ENCODE data around the gene SLC29A3. TPM values are rescaled to one million over a fixed set of nuclear protein-coding genes. Genes with fewer than 3 reads are reported as not detected.

Gene SLC29A3
- polyA plus RNA-seq, 1 donor (not counting 4 experiments of a cell fraction or from before 2014, with no cell fraction given): 0.52 TPM

- Histone ChIP-seq H3K79me2 (ENCODE audit: control insufficient read depth, insufficient read depth, low read length) (no peaks in the 10 kb centered on the region), H3K9me3 (ENCODE audit: control insufficient read depth, low read depth, low read length) (no peaks in the 10 kb centered on the region), H3K36me3 (ENCODE audit: control insufficient read depth in 2 of 2, extremely low read depth in 1 of 2, insufficient read depth in 2 of 2, low read length in 2 of 2) (no peaks in the 10 kb centered on the region), H3K27me3 (ENCODE audit: control insufficient read depth, extremely low read depth, insufficient read depth, low read length) (peaks cover 26% of the 10 kb centered on the region), H3K4me2 (ENCODE audit: control insufficient read depth, extremely low read depth, insufficient read depth, low read depth, low read length) (no peak overlapping the region), H3K9me1 (ENCODE audit: control insufficient read depth, extremely low read depth, insufficient read depth, low read length) (no peaks in the 10 kb centered on the region), H3K4me1 (ENCODE audit: control insufficient read depth, extremely low read depth, insufficient read depth, low read length) (no peaks in the 10 kb centered on the region), H3K4me3 (ENCODE audit: control insufficient read depth in 2 of 3, extremely low read depth in 1 of 3, insufficient read depth in 2 of 3, low read depth in 1 of 3, low read length in 3 of 3) (no peak overlapping the region), H4K20me1 (ENCODE audit: control insufficient read depth, extremely low read depth, insufficient read depth, low read length) (no peaks in the 10 kb centered on the region), H2AFZ (ENCODE audit: control insufficient read depth, low read length) (no peak overlapping the region), H3K27ac (ENCODE audit: control insufficient read depth, insufficient read depth, low read length) (no peak overlapping the region), H3K9ac (ENCODE audit: control insufficient read depth, extremely low read depth, insufficient read depth, low read length) (no peak overlapping the region)
- dilution Hi-C loops (cut with MboI; ENCODE audit: extremely low pct_ligation_motif_present, low sequenced_read_pairs): no loop called here
- DNase-seq (ENCODE audit: low read depth, low spot score) (no peak), FAIRE-seq (no peak)
- TF ChIP-seq, protein P1, sequence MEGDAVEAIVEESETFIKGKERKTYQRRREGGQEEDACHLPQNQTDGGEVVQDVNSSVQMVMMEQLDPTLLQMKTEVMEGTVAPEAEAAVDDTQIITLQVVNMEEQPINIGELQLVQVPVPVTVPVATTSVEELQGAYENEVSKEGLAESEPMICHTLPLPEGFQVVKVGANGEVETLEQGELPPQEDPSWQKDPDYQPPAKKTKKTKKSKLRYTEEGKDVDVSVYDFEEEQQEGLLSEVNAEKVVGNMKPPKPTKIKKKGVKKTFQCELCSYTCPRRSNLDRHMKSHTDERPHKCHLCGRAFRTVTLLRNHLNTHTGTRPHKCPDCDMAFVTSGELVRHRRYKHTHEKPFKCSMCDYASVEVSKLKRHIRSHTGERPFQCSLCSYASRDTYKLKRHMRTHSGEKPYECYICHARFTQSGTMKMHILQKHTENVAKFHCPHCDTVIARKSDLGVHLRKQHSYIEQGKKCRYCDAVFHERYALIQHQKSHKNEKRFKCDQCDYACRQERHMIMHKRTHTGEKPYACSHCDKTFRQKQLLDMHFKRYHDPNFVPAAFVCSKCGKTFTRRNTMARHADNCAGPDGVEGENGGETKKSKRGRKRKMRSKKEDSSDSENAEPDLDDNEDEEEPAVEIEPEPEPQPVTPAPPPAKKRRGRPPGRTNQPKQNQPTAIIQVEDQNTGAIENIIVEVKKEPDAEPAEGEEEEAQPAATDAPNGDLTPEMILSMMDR (optimal IDR thresholded peaks at IDR 0.05 in 1 of 3, IDR thresholded peaks at IDR 0.05 in 1 of 3, conservative IDR thresholded peaks at IDR 0.05 in 1 of 3; ENCODE audit: extremely low read depth in 1 of 3, insufficient read depth in 2 of 3, low read length in 3 of 3): no peak
- TF ChIP-seq EZH2 (IDR thresholded peaks at IDR 0.05; ENCODE audit: low read length): no peak
These were observed 1.3 kb upstream of the SLC29A3 start for GRCh38 chr10:71317739-71318138.

DNA sequence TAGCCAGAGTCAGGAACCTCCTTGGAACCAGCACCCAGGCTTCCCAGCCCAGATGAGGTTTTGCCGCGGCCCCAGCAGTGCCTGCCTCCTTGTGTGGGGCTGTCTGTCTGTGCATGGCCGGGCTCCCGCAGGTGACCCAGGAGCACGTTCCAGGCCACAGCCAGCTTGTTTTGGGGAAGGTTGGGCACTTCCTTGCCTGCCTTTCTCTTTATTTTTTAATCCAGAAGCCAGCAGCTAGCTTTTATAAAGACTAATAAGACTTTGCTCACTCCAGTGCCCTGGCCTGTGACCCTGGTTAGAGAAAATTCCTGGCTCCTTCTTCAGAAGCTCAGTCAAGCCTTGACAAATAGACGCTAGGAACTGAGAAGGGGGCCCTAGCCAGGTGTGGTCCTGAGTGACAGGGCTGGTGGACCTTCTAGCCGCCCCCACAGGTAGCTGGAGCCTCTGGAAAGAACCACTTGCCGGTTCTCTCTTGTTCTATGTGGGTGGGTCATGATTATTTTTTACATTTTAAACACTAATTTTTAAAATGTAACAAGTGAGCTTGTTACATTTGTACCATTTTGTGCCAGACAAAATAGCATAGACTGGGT lies 837 bp downstream of the SLC29A3 start:
- H3K27me3 ChIP-seq (ENCODE audit: control insufficient read depth, extremely low read depth, insufficient read depth, low read length): peaks cover 13% of the 10 kb centered on the region
- no peaks in the 10 kb centered on the region for H3K36me3 ChIP-seq (ENCODE audit: control insufficient read depth in 2 of 2, extremely low read depth in 1 of 2, insufficient read depth in 2 of 2, low read length in 2 of 2)
- dilution Hi-C loops (cut with MboI; ENCODE audit: extremely low pct_ligation_motif_present, low sequenced_read_pairs): no loop called here
- TF ChIP-seq, protein P1 (optimal IDR thresholded peaks at IDR 0.05 in 1 of 3, IDR thresholded peaks at IDR 0.05 in 1 of 3, conservative IDR thresholded peaks at IDR 0.05 in 1 of 3; ENCODE audit: extremely low read depth in 1 of 3, insufficient read depth in 2 of 3, low read length in 3 of 3): no peak
- TF ChIP-seq EZH2 (IDR thresholded peaks at IDR 0.05; ENCODE audit: low read length): no peak
- DNase-seq (ENCODE audit: low read depth, low spot score) (no peak), FAIRE-seq (no peak)
- no peaks in the 10 kb centered on the region for H3K9me3 ChIP-seq (ENCODE audit: control insufficient read depth, low read depth, low read length)
- peak overlapping the region; percentile 72 for H3K4me2 ChIP-seq (ENCODE audit: control insufficient read depth, extremely low read depth, insufficient read depth, low read depth, low read length)
- no peak overlapping the region for H3K9ac ChIP-seq (ENCODE audit: control insufficient read depth, extremely low read depth, insufficient read depth, low read length)
- peak overlapping the region in 1 of 3 experiments; percentile 59 for H3K4me3 ChIP-seq (ENCODE audit: control insufficient read depth in 2 of 3, extremely low read depth in 1 of 3, insufficient read depth in 2 of 3, low read depth in 1 of 3, low read length in 3 of 3)
- H2AFZ ChIP-seq (ENCODE audit: control insufficient read depth, low read length): no peak overlapping the region
- no peaks in the 10 kb centered on the region for H3K79me2 ChIP-seq (ENCODE audit: control insufficient read depth, insufficient read depth, low read length)
- H4K20me1 ChIP-seq (ENCODE audit: control insufficient read depth, extremely low read depth, insufficient read depth, low read length): no peaks in the 10 kb centered on the region
- H3K4me1 ChIP-seq (ENCODE audit: control insufficient read depth, extremely low read depth, insufficient read depth, low read length): no peaks in the 10 kb centered on the region
- no peak overlapping the region for H3K27ac ChIP-seq (ENCODE audit: control insufficient read depth, insufficient read depth, low read length)
- no peaks in the 10 kb centered on the region for H3K9me1 ChIP-seq (ENCODE audit: control insufficient read depth, extremely low read depth, insufficient read depth, low read length)
